ENCODE results near the gene TMEM140.

Gene TMEM140

GRCh38 chr7:135151132-135151531 is 3.3 kb downstream of the TMEM140 start:
- H2AFZ ChIP-seq (ENCODE audit: low read length), result no peak overlapping the region
- no peak overlapping the region for H4K91ac ChIP-seq (ENCODE audit: low read depth, low read length, poor library complexity)
- peaks cover 0 to 9% of the 10 kb centered on the region in 2 donors for H3K9me3 ChIP-seq (replicated peaks in 1 of 2; ENCODE audit: control insufficient read depth in 2 of 2, insufficient read depth in 1 of 2, low read depth in 1 of 2, low read length in 2 of 2)
- H3K79me1 ChIP-seq (ENCODE audit: low read depth, low read length), result no peaks in the 10 kb centered on the region
- no peak overlapping the region for H2BK12ac ChIP-seq (ENCODE audit: low read length)
- no peak overlapping the region for H3K9ac ChIP-seq (ENCODE audit: low read depth, low read length, poor library complexity)
- no peak overlapping the region for H4K8ac ChIP-seq (ENCODE audit: low read depth, low read length)
- no peak overlapping the region for H3K4ac ChIP-seq (ENCODE audit: low read length)
- no peak overlapping the region for H3K14ac ChIP-seq (ENCODE audit: low read length)
- no peak overlapping the region for H3K4me3 ChIP-seq (ENCODE audit: low read length in 2 of 2)
- no peak overlapping the region for H3K27ac ChIP-seq (replicated peaks; ENCODE audit: low read length)
- no peak overlapping the region for H2BK15ac ChIP-seq (ENCODE audit: low read length)
- no peak overlapping the region for H2BK120ac ChIP-seq (ENCODE audit: low read depth, low read length)
- no peaks in the 10 kb centered on the region for H3K36me3 ChIP-seq (replicated peaks in 1 of 2; ENCODE audit: control insufficient read depth in 2 of 2, insufficient read depth in 2 of 2, low read length in 2 of 2)
- no peak overlapping the region for H3K23ac ChIP-seq (ENCODE audit: low read depth, low read length, poor library complexity)
- whole genome bisulfite sequencing, 2 donors (ENCODE audit: extremely low coverage in 2 of 2, insufficient read length in 2 of 2, insufficient replicate concordance in 1 of 2), result no CpG with 5 or more reads among the region's 2 CpGs
- no peak overlapping the region for H2BK5ac ChIP-seq (ENCODE audit: low read length)
- H3K4me2 ChIP-seq (ENCODE audit: insufficient read depth, low read length, poor library complexity, severe bottlenecking), result no peak overlapping the region
- no peaks in the 10 kb centered on the region for H3K4me1 ChIP-seq (ENCODE audit: control insufficient read depth in 2 of 2, insufficient read depth in 1 of 2, low read depth in 1 of 2, low read length in 2 of 2)
- DNase-seq (ENCODE audit: low spot score), result no peak
- no peak overlapping the region for H2AK5ac ChIP-seq (ENCODE audit: low read depth, low read length)
- no peaks in the 10 kb centered on the region for H3K27me3 ChIP-seq (ENCODE audit: control insufficient read depth in 3 of 3, insufficient read depth in 3 of 3, low read depth in 1 of 3, low read length in 3 of 3)
- no peak overlapping the region for H3K18ac ChIP-seq (ENCODE audit: low read length)

- no peak overlapping the region for H3K4me2 ChIP-seq (ENCODE audit: insufficient read depth, low read length, poor library complexity, severe bottlenecking)
- H3K4ac ChIP-seq (ENCODE audit: low read length), result no peak overlapping the region
- H3K23ac ChIP-seq (ENCODE audit: low read depth, low read length, poor library complexity), result no peak overlapping the region
- H3K14ac ChIP-seq (ENCODE audit: low read length), result no peak overlapping the region
- H3K27ac ChIP-seq (replicated peaks; ENCODE audit: low read length), result no peak overlapping the region
- no CpG with 5 or more reads among the region's 6 CpGs for WGBS, 2 donors (ENCODE audit: extremely low coverage in 2 of 2, insufficient read length in 2 of 2, insufficient replicate concordance in 1 of 2)
- no peak overlapping the region for H3K4me3 ChIP-seq (ENCODE audit: low read length in 2 of 2)
- no peak overlapping the region for H4K8ac ChIP-seq (ENCODE audit: low read depth, low read length)
- H3K79me1 ChIP-seq (ENCODE audit: low read depth, low read length), result no peaks in the 10 kb centered on the region
- H4K91ac ChIP-seq (ENCODE audit: low read depth, low read length, poor library complexity), result no peak overlapping the region
- no peak overlapping the region for H2BK15ac ChIP-seq (ENCODE audit: low read length)
- H2BK120ac ChIP-seq (ENCODE audit: low read depth, low read length), result no peak overlapping the region
- no peak overlapping the region for H2BK12ac ChIP-seq (ENCODE audit: low read length)
- H3K18ac ChIP-seq (ENCODE audit: low read length), result no peak overlapping the region
- no peak overlapping the region for H2AFZ ChIP-seq (ENCODE audit: low read length)
- no peak overlapping the region for H3K9ac ChIP-seq (ENCODE audit: low read depth, low read length, poor library complexity)
- no peaks in the 10 kb centered on the region for H3K27me3 ChIP-seq (ENCODE audit: control insufficient read depth in 3 of 3, insufficient read depth in 3 of 3, low read depth in 1 of 3, low read length in 3 of 3)
- no peak overlapping the region for H2BK5ac ChIP-seq (ENCODE audit: low read length)
- no peak overlapping the region for H2AK5ac ChIP-seq (ENCODE audit: low read depth, low read length)
- no peaks in the 10 kb centered on the region for H3K4me1 ChIP-seq (ENCODE audit: control insufficient read depth in 2 of 2, insufficient read depth in 1 of 2, low read depth in 1 of 2, low read length in 2 of 2)
- H3K9me3 ChIP-seq (replicated peaks in 1 of 2; ENCODE audit: control insufficient read depth in 2 of 2, insufficient read depth in 1 of 2, low read depth in 1 of 2, low read length in 2 of 2), result peaks cover 0 to 11% of the 10 kb centered on the region in 2 donors
- no peak for DNase-seq (ENCODE audit: low spot score)
- no peaks in the 10 kb centered on the region for H3K36me3 ChIP-seq (replicated peaks in 1 of 2; ENCODE audit: control insufficient read depth in 2 of 2, insufficient read depth in 2 of 2, low read length in 2 of 2)
Measured at GRCh38 chr7:135151533-135151932, 3.7 kb downstream of the TMEM140 start.

- Histone ChIP-seq H4K8ac (ENCODE audit: low read depth, low read length) (no peak overlapping the region), H3K4me2 (ENCODE audit: insufficient read depth, low read length, poor library complexity, severe bottlenecking) (no peak overlapping the region), H3K9ac (ENCODE audit: low read depth, low read length, poor library complexity) (no peak overlapping the region), H2BK12ac (ENCODE audit: low read length) (no peak overlapping the region), H3K27ac (replicated peaks; ENCODE audit: low read length) (no peak overlapping the region), H3K23ac (ENCODE audit: low read depth, low read length, poor library complexity) (no peak overlapping the region), H3K14ac (ENCODE audit: low read length) (no peak overlapping the region), H3K4me1 (ENCODE audit: control insufficient read depth in 2 of 2, insufficient read depth in 1 of 2, low read depth in 1 of 2, low read length in 2 of 2) (no peaks in the 10 kb centered on the region), H3K4ac (ENCODE audit: low read length) (no peak overlapping the region), H3K4me3 (ENCODE audit: low read length in 2 of 2) (no peak overlapping the region), H2AFZ (ENCODE audit: low read length) (no peak overlapping the region), H3K9me3 (replicated peaks in 1 of 2; ENCODE audit: control insufficient read depth in 2 of 2, insufficient read depth in 1 of 2, low read depth in 1 of 2, low read length in 2 of 2) (peaks cover 4 to 18% of the 10 kb centered on the region in 2 donors), H2AK5ac (ENCODE audit: low read depth, low read length) (no peak overlapping the region), H2BK15ac (ENCODE audit: low read length) (no peak overlapping the region), H2BK120ac (ENCODE audit: low read depth, low read length) (no peak overlapping the region), H3K79me1 (ENCODE audit: low read depth, low read length) (no peaks in the 10 kb centered on the region), H3K27me3 (ENCODE audit: control insufficient read depth in 3 of 3, insufficient read depth in 3 of 3, low read depth in 1 of 3, low read length in 3 of 3) (no peaks in the 10 kb centered on the region), H4K91ac (ENCODE audit: low read depth, low read length, poor library complexity) (no peak overlapping the region), H2BK5ac (ENCODE audit: low read length) (no peak overlapping the region), H3K18ac (ENCODE audit: low read length) (no peak overlapping the region), H3K36me3 (replicated peaks in 1 of 2; ENCODE audit: control insufficient read depth in 2 of 2, insufficient read depth in 2 of 2, low read length in 2 of 2) (no peaks in the 10 kb centered on the region)
- WGBS, 2 donors (ENCODE audit: extremely low coverage in 2 of 2, insufficient read length in 2 of 2, insufficient replicate concordance in 1 of 2), result no CpG with 5 or more reads among the region's 1 CpG
- no peak for DNase-seq (ENCODE audit: low spot score)
Measured at GRCh38 chr7:135152442-135152841, 4.6 kb downstream of the TMEM140 start.

- Histone ChIP-seq H3K4me1 (ENCODE audit: control insufficient read depth in 2 of 2, insufficient read depth in 1 of 2, low read depth in 1 of 2, low read length in 2 of 2) (no peaks in the 10 kb centered on the region), H2BK5ac (ENCODE audit: low read length) (no peak overlapping the region), H4K8ac (ENCODE audit: low read depth, low read length) (no peak overlapping the region), H3K4me2 (ENCODE audit: insufficient read depth, low read length, poor library complexity, severe bottlenecking) (no peak overlapping the region), H2BK12ac (ENCODE audit: low read length) (no peak overlapping the region), H3K4me3 (ENCODE audit: low read length in 2 of 2) (no peak overlapping the region), H3K14ac (ENCODE audit: low read length) (no peak overlapping the region), H3K9me3 (replicated peaks in 1 of 2; ENCODE audit: control insufficient read depth in 2 of 2, insufficient read depth in 1 of 2, low read depth in 1 of 2, low read length in 2 of 2) (peaks cover 12 to 29% of the 10 kb centered on the region in 2 donors), H3K18ac (ENCODE audit: low read length) (no peak overlapping the region), H3K4ac (ENCODE audit: low read length) (no peak overlapping the region), H3K9ac (ENCODE audit: low read depth, low read length, poor library complexity) (no peak overlapping the region), H2BK120ac (ENCODE audit: low read depth, low read length) (no peak overlapping the region), H2BK15ac (ENCODE audit: low read length) (no peak overlapping the region), H3K36me3 (replicated peaks in 1 of 2; ENCODE audit: control insufficient read depth in 2 of 2, insufficient read depth in 2 of 2, low read length in 2 of 2) (peaks cover 0 to 1% of the 10 kb centered on the region in 2 donors), H3K27ac (replicated peaks; ENCODE audit: low read length) (no peak overlapping the region), H2AFZ (ENCODE audit: low read length) (no peak overlapping the region), H3K79me1 (ENCODE audit: low read depth, low read length) (no peaks in the 10 kb centered on the region), H2AK5ac (ENCODE audit: low read depth, low read length) (no peak overlapping the region), H3K23ac (ENCODE audit: low read depth, low read length, poor library complexity) (no peak overlapping the region), H3K27me3 (ENCODE audit: control insufficient read depth in 3 of 3, insufficient read depth in 3 of 3, low read depth in 1 of 3, low read length in 3 of 3) (no peaks in the 10 kb centered on the region), H4K91ac (ENCODE audit: low read depth, low read length, poor library complexity) (no peak overlapping the region)
- DNase-seq (ENCODE audit: low spot score), result no peak
- WGBS, 2 donors (ENCODE audit: extremely low coverage in 2 of 2, insufficient read length in 2 of 2, insufficient replicate concordance in 1 of 2), result no CpG with 5 or more reads among the region's 1 CpG
Measured at GRCh38 chr7:135154734-135155133, 6.9 kb downstream of the TMEM140 start.
